HG03095 (cell line): Measurements from ENCODE around the gene DROSHA.

Experiments used
- ATAC-seq: cut with Tn5 transposase; IDR thresholded peaks from one replicate; pipeline ENCODE4 v1.9.1; 2021; ENCODE audit warnings: moderate library complexity; ENCODE audit not compliant: unreplicated experiment

The DROSHA gene

DNA sequence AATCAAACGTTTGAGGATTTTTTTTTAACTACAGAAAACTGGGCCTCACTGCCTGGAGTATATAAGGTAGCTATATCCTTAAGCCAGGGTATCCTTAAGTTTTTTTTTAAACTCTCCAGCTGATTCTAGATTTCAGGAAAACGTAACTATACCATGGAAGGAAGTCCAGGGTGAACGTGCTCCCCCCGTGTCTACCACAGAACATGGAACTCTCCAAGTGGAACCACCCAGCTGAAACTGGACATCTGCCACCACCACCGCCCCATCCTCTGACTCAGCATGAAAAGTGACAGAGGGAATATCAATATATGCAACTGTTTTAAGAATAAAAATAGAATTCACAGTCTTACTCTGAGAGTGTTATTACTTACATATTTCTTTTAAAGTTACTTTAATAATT lies 61.3 kb downstream of the DROSHA start:
- no peak for ATAC-seq

DNA sequence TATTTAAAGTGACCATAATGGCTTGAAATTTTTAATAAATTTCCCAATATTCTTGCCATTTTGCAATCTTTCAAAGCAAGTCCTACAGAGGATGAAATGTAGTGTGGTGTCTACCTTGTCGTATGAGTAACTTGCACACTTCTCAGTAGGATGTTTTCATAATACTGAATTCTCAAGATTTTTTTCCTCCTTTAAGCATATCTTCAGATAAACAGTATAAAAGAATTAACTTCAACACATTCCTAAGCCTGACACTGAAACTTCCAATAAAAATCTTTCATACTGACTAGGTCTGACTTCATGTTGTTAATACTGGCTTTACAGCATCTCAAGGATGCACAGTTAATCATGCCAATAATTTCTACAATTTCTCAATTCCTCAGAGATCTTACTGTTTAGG lies 62.0 kb downstream of the DROSHA start:
- no peak for ATAC-seq

DNA sequence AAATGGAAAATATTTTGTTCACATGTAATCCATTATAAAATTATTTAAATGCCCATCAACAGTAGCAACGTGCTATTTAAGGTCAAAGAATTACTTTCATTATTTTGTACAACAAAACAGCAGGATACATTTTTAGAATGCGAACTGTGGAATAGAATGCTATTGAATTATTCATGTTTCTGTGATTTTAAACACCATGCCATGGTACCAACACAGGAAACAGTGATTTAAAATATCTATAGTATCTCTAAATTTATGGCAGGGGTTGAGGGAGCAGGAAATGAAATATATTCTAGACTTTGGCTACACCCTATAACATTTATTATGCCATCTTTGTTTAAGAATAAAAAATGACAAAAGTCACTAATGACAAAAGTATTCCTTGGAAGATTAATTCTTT lies 62.4 kb downstream of the DROSHA start:
- no peak for ATAC-seq

DNA sequence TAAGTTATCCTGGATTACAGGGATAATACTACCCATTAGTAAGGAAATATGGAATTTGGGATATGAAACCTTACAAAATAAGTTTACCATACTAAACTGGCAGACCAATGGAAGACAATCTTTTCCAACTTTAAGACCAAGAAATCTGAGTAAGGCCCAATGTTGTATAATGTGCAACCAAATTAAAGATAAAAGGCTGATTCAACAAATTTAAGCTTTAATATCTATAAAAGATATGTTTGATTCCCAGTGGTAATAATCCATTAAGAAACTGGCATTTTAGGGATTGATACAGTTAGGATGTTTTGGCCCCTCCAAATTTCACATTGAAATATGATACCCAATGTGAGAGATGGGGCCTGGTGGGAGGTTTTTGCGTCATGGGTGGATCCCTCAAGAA lies 66.6 kb downstream of the DROSHA start:
- no peak for ATAC-seq

DNA sequence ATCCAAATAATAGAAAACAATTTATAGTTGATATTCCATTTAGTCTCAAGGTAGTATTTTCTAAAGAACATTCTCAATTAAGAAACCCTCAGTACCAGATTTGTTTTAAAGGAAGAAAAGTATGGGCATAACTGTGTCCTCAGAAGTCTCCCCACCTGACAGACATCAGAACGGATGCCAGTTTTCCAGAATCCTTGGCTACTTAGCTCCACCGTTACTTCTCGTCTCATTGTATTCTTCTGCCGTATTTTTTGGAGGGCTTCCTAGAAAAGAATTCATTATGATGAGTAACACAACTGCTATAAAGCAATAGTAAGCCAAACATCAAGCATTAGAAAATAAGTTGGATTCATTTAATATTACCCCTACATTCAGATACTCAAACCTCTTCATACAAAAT lies 67.8 kb downstream of the DROSHA start:
- no peak for ATAC-seq

DNA sequence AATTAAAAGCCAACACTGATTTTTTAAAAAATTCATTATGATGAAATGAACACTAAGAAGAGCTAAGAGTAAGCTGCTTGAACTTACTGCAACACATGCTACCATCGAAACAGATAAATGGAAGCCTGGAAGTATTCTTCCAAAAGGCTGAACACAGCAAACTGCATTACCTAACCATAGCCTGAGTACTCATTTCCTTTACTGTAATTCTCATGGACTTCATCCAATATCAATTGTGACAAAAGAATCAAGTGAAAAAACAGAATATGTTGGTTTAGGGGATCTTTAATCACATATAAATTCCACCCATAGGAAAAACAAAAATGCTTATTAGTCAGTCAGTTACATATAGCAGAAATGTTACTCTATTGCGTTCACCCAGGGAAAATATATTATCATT lies 68.5 kb downstream of the DROSHA start:
- no peak for ATAC-seq

DNA sequence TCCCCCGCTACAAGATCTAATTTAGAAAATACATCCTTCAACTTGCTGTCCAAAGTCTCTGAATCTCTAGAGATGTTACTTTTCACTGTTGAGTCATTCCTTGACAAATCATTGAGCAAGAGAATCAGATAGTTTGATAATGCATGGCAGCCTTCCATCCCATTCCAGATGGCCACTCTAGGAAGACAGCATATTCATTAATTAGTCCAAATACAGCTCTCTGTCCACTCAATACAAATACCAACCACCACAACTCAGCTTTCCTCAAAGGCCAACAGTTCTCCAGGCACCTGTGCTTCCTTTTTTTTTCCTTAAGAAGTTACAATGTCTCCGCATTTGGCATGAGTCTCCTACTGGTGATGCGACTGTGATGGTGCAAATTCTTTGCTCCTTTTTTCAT lies 72.3 kb downstream of the DROSHA start:
- ATAC-seq: no peak

DNA sequence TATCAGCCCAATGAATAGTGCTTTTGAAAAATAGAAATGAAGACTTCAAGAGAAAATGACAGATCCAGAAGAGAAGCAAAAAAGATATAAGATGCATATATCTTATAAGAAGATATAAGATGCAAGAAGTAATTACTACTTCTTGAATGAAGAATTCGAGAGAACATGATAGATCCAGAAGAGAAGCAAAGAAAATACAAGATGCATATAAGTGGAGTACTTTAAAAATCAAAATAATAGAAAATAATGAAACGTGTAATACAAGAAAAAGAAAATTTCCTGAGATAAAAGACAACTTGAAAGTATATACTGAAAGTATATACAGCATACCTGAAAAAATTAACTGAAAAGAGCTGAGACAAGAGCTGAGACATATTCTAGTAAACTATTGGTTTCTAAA lies 76.7 kb downstream of the DROSHA start:
- no peak for ATAC-seq

DNA sequence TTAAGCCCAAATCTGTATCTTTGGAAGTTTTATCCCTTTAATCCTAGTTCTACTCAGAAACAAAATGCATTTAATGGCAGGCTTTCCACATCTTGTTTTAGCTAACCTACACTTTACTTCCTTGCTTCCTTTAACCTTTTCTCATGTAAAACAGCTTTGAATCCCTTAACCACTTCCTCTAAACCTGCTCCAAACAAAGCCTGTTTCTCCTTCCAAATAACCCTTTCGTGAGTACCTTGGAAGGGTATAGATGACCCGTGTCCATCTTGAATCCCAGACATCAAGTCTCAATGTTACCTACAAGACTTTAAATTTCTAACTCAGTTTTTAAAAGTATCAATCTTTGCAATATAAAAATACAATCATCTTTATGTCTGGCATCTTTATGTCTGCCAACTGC lies 78.4 kb downstream of the DROSHA start:
- ATAC-seq: no peak

DNA sequence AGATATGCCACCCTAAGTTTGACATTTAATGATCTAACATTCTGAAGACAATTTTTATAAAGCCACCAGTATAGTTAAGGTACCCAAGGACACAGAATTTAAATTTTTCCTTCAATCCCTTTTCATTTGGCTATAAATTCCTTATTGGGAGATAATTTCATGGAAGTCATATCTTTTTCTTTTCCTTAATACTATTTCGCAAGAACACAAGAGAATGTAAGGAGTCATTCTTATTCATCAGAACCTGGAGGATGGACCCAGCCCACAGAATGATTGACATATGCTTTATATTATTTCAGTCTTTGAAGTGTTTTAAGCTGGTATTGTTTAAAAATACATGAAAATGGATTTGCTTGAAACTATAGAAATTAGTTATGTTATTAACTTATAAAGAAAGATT lies 79.6 kb downstream of the DROSHA start:
- ATAC-seq: no peak

DNA sequence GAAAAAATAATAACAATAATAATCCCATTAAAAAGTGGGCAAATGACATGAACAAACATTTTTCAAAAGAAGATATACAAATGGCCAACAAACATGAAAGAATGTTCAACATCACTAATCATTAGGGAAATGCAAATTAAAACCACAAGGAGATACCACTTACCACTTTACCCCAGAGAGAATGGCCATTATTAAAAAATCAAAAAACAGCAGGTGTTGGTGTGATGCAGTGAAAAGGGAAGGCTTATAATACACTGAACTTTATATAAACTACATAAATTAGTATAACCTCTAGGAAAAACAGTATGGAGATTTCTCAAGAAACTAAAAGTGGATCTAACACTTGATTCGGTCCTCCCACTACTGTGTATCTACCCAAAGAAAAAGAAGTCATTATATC lies 81.9 kb downstream of the DROSHA start:
- ATAC-seq: no peak

DNA sequence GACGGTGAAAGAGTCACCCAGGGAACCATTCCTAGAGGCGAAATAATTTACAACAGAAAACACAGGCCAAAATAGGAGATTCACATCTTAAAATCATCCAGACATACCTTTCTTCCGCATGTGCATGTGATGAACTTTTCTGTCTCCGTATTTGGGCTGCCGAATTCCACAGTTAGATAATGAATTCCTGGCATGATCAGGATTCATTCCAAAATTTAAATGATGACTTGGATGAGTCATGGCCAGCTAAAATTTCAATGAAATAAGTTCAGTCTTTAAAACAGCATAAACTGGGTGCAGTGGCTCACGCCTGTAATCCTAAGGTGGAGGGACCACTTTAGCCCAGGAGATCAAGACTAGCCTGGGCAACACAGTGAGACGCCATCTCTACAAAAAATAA lies 82.7 kb downstream of the DROSHA start:
- no peak for ATAC-seq

DNA sequence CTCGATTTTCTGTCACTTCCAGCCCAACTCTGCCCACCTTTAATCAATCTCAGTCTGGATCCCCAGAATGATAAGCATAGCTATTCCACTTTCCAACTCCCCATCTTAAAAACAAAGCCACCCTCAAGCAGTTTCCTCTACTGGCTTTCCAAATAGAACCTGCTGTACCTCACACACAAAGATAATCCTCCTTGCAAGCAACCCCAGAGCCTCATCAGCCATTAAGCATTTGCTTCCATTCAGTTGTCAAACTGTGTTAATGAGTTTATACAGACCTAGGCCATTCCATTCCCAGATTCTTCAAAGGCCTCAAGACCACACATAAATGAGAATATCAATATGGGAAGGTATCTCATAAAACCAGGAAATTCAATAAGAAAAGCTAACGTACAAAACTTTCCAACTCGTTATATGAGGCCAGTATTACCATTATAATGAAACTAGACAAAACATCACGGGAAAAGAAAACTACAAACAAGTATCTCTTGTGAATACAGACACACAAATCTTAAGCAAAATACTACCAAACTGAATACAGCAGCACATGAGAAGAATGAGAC lies 86.8 kb downstream of the DROSHA start:
- no peak for ATAC-seq

DNA sequence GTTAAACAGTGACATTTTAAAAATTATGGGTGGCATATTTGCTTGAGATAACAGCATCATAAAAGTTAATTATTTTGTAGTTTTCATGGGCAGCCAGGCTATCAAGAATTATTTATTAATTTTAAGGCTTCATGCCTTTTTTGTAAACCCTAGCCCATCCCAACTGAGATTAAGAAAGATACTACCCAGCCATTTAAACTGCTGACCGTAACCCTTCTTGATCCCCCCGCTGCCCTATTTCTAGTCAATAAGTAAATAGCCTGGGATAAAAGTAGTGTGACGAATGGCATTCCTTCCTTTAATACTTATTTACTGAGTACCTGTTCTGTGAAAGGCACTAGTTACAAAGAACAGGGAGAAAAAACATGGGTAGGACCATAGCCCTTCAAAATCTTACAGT lies 88.3 kb downstream of the DROSHA start:
- no peak for ATAC-seq

DNA sequence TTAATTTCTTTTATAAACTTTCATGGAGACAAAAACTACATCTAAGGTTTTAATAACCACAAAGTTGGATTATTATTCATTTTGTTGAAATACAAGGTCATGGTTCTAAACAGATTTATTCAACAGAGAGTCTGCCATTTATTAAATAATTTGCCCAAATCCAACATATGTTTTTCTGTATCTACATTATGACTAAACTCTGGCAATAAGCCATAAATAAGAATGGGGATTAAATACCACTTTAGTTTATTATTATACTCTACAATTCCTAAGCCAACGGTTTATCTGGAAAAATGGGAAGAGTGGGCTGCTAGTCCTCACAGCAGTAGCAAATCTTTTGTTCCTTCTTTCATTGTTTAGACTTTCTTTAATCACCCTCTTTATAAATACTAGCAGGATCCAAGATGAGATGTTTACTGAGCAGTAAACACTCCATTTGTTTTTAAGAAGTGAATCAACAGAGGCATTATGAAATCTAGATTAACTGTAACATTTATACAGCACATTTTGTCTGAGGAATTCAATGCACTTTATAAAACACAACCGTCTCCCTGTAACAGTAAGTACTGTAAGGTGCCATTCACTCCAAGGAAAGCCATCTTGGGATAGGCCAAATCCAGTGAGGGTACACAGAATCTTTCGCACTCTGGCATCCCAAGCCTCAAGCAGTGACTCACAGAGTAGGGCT lies 89.7 kb downstream of the DROSHA start:
- no peak for ATAC-seq

DNA sequence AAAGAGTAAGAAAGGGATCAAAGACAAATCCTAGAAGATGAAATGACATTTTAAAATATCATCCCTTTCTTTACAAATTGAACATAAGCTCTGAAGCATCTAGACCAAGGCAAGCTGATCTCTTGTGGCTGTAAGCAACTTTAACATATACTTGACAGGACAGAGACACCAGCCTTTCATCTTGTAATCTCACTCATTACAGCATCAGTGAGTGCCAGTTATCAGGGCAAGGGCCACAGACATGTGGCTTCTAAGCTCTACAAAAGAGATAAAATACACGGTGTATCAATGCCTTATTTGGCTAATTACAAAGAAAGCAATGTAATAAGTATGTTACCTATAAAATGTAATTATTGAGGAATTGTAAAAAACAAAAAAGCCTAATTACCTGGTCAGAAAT lies 95.0 kb downstream of the DROSHA start:
- ATAC-seq: no peak

DNA sequence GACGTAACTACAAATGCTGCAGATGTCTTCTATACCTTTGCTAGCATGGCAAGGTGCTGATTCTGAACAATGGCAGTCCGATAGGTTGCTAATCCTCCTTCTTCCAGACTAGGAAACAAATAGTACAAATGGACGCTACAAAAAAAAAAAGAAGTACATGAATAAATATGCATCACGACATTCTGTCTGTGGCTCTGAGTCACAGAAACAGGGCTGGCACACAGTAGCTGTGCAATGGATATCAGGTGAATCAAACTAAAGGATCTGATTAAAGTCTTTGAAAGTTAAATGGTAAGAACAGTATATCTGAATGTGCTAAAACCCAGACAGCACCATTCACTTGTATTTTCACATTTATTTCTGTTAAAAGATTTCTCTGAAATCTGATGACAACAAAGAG lies 96.2 kb downstream of the DROSHA start:
- no peak for ATAC-seq

DNA sequence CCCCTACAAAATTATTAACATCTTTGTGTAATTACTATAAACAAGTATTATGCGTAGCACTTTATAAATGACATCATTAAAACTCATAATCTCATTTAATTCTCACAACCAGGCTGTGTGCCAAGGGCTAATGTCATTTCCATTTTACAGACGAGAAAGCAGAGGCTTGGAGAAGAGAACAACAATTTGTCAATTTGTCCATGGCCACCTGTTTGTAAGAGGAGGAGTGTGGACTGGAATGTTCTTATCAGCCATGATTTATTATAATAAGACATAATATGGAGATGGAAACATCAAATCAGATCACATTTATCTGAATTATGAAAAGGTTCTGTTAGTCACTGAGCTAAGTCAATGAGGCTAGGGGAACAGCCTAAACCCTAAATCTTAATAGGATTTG lies 97.0 kb downstream of the DROSHA start:
- no peak for ATAC-seq

DNA sequence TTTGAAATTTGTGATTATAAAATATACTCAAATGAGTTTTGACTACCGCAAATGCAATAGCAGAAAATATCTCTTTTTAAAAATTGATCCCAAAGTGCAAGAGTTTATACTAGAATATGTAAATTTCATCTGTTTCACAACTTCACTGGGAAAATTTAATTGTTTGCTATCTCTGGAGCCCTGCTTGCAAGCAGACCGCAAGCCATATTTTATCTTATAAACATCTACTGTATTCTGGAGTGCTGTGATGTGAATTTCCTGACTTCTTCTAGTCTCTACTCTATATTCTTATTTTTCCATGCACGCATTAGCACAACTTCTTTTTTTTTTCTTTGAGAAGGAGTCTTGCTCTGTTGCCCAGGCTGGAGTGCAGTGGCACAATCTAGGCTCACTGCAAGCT lies 98.7 kb downstream of the DROSHA start:
- ATAC-seq: no peak

DNA sequence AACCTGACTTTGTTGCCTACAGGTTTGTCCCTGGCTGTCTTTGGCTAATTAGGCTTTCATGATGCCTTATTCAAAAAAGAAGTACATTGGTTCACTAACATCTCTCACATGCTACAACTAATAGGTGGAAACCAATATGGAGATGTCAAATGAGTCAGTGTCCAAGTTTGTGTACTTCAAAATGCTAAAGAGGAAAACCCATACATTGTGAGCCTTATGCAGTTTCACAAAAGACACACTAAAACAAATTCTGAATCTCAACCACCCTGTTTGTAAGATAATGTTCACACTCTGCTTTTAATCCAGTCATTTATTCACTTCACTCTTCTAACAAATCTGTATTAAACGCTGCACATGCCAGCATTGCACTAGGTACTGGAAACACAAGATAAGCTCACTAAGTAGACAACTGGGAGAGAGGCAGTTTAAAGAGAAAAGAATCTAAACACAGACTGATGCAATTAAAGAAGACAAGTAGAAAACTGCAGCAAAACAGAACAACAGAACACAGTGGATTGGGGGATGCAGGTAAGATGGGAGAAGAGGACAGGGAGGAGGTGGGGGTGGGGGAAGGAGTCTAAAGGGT lies 104.1 kb downstream of the DROSHA start:
- no peak for ATAC-seq

DNA sequence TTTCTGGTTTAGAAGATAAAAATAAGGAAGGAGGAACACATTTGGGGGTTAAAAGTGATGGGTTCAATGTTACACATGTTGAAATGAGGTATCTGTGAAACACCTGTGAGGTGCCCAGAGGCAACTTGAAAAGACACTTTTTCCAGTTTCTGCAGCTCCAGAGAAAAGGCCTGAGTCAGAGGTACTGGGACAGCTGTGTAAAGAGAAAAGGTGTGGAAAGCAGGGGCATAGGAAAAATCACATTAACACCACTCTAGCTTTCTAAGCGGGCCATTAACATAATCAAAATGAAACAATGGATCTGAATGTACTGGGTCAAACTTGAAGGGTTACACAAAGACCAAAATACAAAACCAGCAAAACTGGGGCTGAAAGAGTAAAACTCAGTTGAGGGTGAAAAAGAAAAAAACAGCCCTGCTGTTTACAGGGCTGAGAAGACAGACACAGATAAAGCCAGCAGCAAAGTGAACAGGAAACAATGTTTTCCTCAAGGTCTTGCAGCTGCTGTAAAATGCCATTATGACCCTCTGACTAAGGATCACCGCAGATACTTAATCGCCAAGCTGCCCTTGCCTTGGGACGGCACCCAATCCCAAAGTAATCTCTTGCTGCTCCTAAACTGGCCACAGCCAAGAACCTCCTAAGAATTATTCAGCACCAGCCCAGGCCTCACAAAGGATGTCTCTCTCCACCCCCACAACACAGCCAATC lies 104.7 kb downstream of the DROSHA start:
- no peak for ATAC-seq
